ENCODE results near the gene SLC22A25.

Gene SLC22A25

DNA sequence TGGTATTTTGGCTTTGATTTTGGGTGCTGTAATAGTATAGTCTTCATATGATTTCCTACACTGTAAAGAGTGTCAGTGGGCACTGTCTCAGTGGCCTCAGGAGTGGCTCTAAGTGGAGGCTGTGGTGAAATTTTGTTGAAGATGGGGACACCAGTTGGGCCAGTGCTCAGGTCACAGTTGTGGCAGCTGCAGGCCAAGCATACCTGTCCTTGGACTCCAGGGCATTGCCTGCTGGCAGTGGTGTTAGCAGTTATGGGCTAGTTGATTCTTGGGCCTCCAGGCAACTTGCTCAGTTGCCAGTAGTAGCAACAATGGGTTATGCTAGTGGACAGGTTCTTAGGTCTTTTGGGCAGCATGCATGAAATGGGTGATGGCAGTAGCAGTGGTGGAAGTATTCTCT is 39.2 kb upstream of the SLC22A25 start (continued):
- TF ChIP-seq, protein P1, sequence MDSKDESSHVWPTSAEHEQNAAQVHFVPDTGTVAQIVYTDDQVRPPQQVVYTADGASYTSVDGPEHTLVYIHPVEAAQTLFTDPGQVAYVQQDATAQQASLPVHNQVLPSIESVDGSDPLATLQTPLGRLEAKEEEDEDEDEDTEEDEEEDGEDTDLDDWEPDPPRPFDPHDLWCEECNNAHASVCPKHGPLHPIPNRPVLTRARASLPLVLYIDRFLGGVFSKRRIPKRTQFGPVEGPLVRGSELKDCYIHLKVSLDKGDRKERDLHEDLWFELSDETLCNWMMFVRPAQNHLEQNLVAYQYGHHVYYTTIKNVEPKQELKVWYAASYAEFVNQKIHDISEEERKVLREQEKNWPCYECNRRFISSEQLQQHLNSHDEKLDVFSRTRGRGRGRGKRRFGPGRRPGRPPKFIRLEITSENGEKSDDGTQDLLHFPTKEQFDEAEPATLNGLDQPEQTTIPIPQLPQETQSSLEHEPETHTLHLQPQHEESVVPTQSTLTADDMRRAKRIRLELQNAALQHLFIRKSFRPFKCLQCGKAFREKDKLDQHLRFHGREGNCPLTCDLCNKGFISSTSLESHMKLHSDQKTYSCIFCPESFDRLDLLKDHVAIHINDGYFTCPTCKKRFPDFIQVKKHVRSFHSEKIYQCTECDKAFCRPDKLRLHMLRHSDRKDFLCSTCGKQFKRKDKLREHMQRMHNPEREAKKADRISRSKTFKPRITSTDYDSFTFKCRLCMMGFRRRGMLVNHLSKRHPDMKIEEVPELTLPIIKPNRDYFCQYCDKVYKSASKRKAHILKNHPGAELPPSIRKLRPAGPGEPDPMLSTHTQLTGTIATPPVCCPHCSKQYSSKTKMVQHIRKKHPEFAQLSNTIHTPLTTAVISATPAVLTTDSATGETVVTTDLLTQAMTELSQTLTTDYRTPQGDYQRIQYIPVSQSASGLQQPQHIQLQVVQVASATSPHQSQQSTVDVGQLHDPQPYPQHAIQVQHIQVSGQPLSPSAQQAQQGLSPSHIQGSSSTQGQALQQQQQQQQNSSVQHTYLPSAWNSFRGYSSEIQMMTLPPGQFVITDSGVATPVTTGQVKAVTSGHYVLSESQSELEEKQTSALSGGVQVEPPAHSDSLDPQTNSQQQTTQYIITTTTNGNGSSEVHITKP (tag by site-specific recombination; IDR thresholded peaks at IDR 0.05), result no peak
- TF ChIP-seq HOXD13 (CRISPR knock-in tag; IDR thresholded peaks at IDR 0.05; ENCODE audit: borderline replicate concordance) (no peak), ZFP41 (tag by site-specific recombination; IDR thresholded peaks at IDR 0.05; ENCODE audit: borderline replicate concordance) (no peak), GLIS1 (tag by site-specific recombination; IDR thresholded peaks at IDR 0.05) (no peak), GFI1B (tag by site-specific recombination; IDR thresholded peaks at IDR 0.05) (no peak), ZNF585B (tag by site-specific recombination; IDR thresholded peaks at IDR 0.05) (no peak)

DNA sequence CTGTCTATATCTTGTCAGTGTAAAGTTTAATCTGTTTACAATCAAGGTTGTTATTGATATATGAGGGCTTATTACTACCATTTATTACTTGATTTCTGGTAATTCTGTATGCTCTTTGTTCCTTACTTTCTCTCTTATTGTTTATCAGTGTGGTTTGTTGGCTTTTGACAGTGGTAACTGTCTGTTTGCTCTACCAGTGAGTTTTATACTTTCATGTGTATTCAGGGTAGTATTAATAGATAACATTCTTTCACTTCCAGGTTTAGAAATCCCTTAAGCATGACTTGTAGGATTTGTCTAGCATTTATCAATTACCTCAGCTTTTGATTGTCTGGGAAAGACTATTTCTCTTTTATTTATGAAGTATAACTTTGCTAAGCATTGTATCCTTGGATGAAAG is 37.5 kb upstream of the SLC22A25 start:
- H3K4me1 ChIP-seq (ENCODE audit: control insufficient read depth, insufficient read depth, low read length), result no peaks in the 10 kb centered on the region
- H3K27ac ChIP-seq (ENCODE audit: extremely low read depth, low read depth, low read length), result no peak overlapping the region
- ChIA-PET CTCF (no interaction called here), POLR2A (no interaction called here)
- H3K9me3 ChIP-seq (ENCODE audit: control insufficient read depth, insufficient read depth, low read depth, low read length), result no peaks in the 10 kb centered on the region
- no peak for TF ChIP-seq ZNF473 (tag by site-specific recombination; IDR thresholded peaks at IDR 0.05)
- no peak for TF ChIP-seq ZFP3 (tag by site-specific recombination; IDR thresholded peaks at IDR 0.05; ENCODE audit: low read depth)
- TF ChIP-seq ZNF707 (tag by site-specific recombination; IDR thresholded peaks at IDR 0.05), result no peak
- no peak for TF ChIP-seq ZNF23 (tag by site-specific recombination; IDR thresholded peaks at IDR 0.05; ENCODE audit: borderline replicate concordance)
- no peak for TF ChIP-seq ZNF549 (tag by site-specific recombination; IDR thresholded peaks at IDR 0.05)
- no peak for TF ChIP-seq PRDM1 (tag by site-specific recombination; IDR thresholded peaks at IDR 0.05)
- no peak for TF ChIP-seq ZBTB20 (tag by site-specific recombination; IDR thresholded peaks at IDR 0.05)
- no peak for TF ChIP-seq SCRT1 (tag by site-specific recombination; IDR thresholded peaks at IDR 0.05; ENCODE audit: borderline replicate concordance)
- no peak for TF ChIP-seq ZNF433 (tag by site-specific recombination; IDR thresholded peaks at IDR 0.05; ENCODE audit: low read depth)
- no peak for TF ChIP-seq ZNF292 (tag by site-specific recombination; IDR thresholded peaks at IDR 0.05; ENCODE audit: borderline replicate concordance, low read depth)
- TF ChIP-seq KLF1 (tag by site-specific recombination; IDR thresholded peaks at IDR 0.05), result no peak
- no peak for TF ChIP-seq REPIN1 (tag by site-specific recombination; IDR thresholded peaks at IDR 0.05; ENCODE audit: low read depth)
- TF ChIP-seq, protein P2, sequence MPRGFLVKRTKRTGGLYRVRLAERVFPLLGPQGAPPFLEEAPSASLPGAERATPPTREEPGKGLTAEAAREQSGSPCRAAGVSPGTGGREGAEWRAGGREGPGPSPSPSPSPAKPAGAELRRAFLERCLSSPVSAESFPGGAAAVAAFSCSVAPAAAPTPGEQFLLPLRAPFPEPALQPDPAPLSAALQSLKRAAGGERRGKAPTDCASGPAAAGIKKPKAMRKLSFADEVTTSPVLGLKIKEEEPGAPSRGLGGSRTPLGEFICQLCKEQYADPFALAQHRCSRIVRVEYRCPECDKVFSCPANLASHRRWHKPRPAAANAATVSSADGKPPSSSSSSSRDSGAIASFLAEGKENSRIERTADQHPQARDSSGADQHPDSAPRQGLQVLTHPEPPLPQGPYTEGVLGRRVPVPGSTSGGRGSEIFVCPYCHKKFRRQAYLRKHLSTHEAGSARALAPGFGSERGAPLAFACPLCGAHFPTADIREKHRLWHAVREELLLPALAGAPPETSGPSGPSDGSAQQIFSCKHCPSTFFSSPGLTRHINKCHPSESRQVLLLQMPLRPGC (tag by site-specific recombination; IDR thresholded peaks at IDR 0.05), result no peak
- no peak for TF ChIP-seq ZXDB (tag by site-specific recombination; IDR thresholded peaks at IDR 0.05)
- no peak for TF ChIP-seq ZNF133 (tag by site-specific recombination; IDR thresholded peaks at IDR 0.05)
- no peak for TF ChIP-seq ZNF214 (tag by site-specific recombination; IDR thresholded peaks at IDR 0.05; ENCODE audit: borderline replicate concordance)
- TF ChIP-seq ZNF623 (tag by site-specific recombination; IDR thresholded peaks at IDR 0.05), result no peak
- TF ChIP-seq, protein P3, sequence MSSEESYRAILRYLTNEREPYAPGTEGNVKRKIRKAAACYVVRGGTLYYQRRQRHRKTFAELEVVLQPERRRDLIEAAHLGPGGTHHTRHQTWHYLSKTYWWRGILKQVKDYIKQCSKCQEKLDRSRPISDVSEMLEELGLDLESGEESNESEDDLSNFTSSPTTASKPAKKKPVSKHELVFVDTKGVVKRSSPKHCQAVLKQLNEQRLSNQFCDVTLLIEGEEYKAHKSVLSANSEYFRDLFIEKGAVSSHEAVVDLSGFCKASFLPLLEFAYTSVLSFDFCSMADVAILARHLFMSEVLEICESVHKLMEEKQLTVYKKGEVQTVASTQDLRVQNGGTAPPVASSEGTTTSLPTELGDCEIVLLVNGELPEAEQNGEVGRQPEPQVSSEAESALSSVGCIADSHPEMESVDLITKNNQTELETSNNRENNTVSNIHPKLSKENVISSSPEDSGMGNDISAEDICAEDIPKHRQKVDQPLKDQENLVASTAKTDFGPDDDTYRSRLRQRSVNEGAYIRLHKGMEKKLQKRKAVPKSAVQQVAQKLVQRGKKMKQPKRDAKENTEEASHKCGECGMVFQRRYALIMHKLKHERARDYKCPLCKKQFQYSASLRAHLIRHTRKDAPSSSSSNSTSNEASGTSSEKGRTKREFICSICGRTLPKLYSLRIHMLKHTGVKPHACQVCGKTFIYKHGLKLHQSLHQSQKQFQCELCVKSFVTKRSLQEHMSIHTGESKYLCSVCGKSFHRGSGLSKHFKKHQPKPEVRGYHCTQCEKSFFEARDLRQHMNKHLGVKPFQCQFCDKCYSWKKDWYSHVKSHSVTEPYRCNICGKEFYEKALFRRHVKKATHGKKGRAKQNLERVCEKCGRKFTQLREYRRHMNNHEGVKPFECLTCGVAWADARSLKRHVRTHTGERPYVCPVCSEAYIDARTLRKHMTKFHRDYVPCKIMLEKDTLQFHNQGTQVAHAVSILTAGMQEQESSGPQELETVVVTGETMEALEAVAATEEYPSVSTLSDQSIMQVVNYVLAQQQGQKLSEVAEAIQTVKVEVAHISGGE (tag by site-specific recombination; conservative IDR thresholded peaks at IDR 0.05; ENCODE audit: low read depth), result no peak
- H3K4me3 ChIP-seq (ENCODE audit: low read depth, low read length), result no peak overlapping the region
- H3K36me3 ChIP-seq (ENCODE audit: control insufficient read depth in 2 of 2, insufficient read depth in 1 of 2, low read length in 2 of 2), result no peaks in the 10 kb centered on the region

All from HEK293 (cell line).